GM15510 (cell line): ENCODE results near the gene CCPG1.

Experiments
- POLR2A ChIP-seq: IDR thresholded peaks from 3 replicates; pipeline ENCODE4 v1.6.1; 2011; ENCODE audit warnings: borderline replicate concordance; ENCODE audit not compliant: insufficient read length; ENCODE audit errors: extremely low read depth

CCPG1 gene, protein sequence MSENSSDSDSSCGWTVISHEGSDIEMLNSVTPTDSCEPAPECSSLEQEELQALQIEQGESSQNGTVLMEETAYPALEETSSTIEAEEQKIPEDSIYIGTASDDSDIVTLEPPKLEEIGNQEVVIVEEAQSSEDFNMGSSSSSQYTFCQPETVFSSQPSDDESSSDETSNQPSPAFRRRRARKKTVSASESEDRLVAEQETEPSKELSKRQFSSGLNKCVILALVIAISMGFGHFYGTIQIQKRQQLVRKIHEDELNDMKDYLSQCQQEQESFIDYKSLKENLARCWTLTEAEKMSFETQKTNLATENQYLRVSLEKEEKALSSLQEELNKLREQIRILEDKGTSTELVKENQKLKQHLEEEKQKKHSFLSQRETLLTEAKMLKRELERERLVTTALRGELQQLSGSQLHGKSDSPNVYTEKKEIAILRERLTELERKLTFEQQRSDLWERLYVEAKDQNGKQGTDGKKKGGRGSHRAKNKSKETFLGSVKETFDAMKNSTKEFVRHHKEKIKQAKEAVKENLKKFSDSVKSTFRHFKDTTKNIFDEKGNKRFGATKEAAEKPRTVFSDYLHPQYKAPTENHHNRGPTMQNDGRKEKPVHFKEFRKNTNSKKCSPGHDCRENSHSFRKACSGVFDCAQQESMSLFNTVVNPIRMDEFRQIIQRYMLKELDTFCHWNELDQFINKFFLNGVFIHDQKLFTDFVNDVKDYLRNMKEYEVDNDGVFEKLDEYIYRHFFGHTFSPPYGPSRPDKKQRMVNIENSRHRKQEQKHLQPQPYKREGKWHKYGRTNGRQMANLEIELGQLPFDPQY

DNA sequence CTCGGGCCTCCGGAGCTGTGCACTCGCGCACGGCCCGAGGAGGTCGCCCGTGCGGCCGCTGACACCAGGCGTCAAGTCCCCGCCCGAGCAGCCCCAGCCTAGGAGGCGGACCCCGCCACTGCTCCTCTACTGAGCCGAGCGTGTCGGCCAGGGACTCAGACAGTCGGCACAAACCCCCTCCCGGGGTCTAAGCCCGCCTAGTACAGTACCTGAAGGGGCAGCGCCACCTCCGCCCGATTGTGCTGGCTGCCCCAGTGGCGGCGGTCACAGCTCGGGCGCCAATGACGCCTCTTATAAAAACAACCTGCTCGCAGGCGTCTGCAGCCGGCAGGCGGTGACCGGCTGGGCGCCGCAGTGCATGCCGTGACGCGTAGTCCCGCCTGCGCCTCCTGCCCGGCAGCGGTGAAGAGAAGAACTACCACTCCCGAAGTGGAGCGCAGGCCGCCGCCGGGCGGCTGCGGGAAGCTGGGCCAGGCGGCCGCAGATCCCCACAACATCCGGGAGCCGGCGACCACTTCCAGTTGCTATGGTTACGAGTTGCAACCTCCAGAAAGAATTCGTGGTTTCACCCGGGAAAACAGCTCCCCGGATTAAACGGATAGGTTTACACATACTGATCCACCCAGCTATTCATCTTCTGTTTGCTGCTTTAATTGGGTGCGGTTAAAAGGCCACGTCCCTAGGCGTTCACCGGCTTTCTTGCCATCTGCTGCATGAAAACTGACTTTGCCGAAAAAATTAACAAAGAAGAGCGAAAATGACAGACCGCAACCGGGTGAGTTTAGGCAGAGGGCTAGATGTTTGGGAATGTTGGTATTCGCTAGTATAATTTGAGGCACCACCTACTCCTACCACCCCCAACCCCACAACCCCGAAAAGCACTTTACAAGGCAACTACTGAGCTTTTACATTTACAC is at the start of gene CCPG1, which contains the start of gene PIERCE2:
Gene CCPG1 (minus strand): TSS at position 348 of the 917 bp plus-strand sequence. CDS start 18,935 bp downstream, outside the sequence.
Gene PIERCE2 (plus strand): TSS at position 484 of the 917 bp plus-strand sequence. CDS start 274 bp downstream, at position 758.
- peak; percentile 84 for TF ChIP-seq POLR2A

DNA sequence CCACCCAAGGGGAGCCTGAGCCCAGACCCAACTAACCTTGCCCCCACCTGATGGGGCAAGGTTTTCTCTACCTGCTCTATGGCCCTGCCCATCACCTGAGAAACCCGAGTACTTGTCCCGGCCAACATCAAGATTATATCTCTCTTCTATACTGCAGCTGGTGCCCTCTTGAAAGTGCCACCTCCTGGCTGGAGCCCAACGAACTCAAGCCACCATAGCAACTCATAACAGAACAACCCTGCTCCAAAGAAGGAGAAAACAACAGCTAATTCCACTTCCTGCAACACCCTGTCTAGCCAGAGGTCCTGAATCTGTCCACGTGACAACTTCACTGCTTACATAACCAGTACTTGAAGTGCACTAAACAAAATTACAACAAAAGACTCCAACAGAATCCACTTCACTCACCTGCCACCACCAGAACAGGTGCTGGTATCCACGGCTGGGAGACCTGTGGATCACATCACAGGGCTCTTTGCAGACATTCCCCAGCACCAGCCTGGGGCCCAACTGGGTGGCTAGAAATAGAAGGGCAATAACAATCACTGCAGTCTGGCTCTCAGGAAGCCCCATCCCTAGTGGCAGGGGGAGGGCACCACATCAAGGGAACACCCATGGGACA is 49.4 kb upstream of the CCPG1 start:
- no peak for TF ChIP-seq POLR2A

DNA sequence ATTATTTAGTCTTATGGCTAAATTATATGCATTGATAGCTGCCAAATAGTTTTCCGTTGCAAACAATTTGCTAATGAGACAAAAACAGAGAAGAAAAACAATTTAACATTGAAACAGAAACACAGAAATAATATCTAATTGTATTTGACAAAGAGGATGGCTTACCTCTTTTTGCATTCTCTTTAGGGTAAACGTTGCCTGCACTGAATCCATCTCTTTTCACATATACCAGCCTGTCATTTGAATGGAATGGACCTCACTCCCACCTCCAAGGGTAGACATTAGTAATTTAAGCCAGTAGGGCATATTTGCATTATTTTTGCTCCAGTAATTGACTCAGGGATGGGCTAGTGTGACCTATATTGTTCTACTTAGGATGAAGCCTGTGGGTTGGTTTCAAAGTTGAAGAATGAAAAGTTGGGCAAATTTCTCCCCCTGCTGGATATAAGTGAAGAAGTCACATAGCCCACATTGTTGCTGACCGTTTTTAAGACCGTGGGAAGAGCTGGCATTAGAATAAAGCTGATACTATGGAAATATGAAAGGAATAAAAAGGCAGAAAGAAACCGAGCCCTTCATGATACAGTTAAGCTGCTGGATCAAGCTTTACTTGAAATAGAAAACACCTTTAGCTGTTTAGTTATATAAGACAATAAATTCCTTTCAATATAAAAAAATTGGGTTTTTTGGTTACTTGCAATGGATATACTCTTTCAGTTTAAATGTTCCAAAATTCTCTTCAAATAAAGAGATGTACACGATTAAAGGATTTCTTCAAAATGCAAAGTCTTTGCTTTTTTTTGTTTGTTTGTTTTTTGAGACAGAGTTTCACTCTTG is 27.0 kb upstream of the CCPG1 start:
- no peak for TF ChIP-seq POLR2A

DNA sequence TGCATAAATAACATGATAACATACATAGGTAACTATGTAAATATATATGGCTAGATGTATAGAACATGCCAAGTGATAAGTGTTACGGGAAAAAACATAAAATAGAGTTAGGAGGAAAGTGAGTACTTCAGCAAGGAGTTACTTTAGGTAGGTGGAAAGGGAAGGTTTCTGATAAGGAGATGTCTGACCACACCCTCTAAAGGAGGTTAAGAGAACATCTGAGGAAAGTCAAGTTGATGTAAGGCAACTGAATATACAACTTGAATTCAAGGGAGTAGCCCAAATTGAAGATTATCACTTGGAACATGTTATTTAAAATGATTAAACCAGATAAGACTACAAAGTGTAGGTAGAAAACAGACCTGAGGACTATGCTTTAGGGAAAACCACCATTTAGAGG is 13.9 kb upstream of the CCPG1 start:
- TF ChIP-seq POLR2A: no peak

DNA sequence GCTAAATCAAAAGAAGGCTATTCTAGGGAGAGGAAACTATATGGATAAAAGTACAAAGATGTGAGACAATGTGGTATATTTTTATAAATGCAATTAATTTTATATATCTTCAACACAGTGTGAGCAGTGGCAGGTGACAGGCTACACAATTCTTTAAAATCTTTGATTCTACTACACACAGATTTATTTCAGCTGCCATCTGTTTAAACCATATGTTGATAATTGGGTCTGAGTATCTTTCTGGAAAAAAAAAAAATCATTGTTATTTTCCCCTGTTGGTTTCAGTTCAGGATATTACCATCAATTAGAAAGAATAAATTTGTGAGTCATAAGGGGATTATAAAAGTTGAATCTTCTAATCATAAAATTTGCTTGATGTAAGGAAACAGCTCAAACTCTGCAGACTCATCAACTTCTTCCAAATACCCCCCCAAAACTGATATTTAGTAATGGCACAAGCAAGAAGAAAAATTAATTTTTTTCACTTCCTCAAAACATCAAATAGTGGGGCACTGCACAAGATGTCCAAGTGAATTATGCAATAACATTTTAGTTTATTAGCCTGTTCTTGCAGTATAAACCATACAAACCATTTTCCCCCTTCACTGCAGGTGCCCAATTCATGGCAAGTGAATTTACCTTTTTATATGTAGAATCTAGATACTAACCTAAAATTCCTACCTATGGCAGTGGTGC is 12.2 kb upstream of the CCPG1 start:
- TF ChIP-seq POLR2A: no peak

DNA sequence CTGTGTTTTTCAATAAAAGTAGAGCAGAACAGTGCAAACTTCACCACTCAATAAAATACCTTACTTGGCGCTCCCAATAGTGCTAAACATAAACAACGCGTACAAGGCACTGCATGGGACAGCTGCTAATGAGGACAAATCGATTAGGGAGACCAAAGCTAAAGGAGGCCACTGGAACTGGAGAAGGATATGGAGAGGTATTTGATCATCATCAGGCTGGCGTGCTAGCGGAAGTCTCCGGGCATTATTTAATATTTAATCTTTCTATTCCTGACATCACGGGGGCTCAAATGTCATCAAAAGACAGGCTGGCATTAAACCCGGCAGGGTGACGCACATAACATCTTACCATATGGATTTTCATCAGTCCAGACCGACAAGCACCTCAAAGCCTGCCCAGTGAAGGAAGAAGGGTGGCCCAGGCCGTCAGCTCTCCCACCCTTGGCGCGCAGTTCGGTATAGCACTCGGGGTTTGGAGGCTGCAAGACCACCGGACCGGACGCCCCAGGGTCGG is 604 bp downstream of the CCPG1 start:
- TF ChIP-seq POLR2A: no peak

DNA sequence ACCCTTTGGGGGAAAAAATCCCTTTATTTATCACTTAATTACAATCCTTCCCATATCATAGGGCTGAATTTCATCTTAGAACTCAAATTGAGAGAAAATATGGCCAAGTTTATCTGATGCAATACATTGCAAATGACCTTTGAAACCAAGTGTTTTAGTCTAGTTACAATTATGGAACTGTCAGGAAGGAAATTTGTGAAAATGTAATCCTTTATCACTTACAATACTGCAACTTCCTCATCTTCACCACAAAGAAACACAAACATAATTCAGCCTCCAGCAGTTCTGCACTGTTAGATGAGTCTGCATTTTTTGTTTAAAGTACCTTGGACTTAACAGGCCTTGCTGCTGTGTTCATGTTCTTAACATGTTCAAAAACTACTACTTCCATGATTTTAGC is 4.6 kb downstream of the CCPG1 start:
- TF ChIP-seq POLR2A: no peak

DNA sequence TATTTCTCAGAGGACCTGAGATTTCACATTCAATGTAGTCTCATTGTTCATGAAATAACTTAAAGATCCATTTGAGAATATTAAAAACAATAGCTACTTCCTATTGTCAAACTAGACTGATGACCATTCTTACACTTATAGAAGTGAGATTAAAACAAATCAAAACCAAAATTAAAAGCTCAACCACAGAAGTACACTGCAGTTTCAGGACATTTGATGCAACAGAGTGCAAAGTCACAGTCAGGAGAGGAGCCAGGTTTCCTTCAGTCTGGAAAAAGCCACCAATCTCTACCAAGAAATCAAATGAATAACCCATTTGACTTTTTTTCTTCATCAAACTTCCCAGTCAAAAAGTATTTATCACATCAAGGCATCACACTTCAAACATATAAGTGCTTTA is 5.5 kb downstream of the CCPG1 start:
- TF ChIP-seq POLR2A: no peak

DNA sequence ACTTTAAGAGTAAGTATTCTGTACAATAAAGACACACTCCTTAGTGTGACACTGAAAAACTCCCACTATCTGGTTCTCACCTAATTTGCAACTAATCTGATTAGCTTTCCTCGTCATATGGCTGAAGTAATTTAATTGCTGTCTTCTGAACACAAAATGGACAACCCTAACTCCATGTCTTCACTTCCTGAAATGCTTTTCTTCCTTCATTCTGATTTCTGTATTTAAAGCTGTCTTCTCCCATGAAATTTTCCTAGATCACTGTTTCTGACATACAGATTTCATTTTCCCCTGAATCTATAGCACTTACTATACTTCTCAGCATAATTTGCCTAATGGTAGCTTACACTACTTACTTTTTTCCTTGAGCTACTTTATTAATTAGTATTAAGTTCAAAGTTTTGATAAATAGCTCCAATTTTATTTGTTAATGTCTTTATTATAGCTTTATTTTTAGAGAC is 6.3 kb downstream of the CCPG1 start:
- no peak for TF ChIP-seq POLR2A

DNA sequence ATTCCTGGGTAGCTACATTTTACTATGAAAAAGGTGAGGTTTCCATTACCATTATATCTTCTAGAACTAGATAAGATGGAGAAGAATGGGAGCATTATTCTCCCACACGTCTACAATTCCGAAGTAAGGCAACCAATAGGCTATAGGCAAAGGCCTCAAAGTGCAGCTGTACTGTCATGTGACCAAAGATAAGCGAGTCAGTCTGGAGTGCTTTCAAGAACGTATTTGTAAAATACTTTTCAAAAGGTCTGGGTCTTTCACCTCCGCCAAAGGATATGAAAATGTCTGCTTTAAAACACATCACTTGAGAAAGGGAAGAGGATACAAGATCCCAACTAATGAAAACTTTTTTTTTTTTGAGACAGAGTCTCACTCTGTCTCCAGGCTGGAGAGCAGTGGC is 9.9 kb downstream of the CCPG1 start:
- no peak for TF ChIP-seq POLR2A

DNA sequence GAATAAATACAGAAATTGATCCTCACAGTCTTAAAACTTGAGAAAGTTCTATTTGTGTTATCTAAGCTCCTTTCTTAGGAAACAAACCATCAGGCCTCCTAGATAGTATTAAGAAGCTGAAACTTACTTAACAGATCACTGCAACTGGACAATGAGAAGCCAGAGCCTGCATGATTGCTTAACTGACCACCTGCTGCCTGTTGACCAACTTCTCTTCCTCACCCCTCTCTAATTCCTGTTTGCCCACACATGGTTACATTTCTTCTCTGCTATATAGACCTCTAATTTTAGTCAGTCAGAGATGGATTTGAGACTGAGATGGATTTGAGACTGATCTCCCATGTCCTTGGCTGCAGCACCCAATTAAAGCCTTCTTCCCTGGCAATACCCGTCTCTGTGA is 13.5 kb downstream of the CCPG1 start:
- no peak for TF ChIP-seq POLR2A

DNA sequence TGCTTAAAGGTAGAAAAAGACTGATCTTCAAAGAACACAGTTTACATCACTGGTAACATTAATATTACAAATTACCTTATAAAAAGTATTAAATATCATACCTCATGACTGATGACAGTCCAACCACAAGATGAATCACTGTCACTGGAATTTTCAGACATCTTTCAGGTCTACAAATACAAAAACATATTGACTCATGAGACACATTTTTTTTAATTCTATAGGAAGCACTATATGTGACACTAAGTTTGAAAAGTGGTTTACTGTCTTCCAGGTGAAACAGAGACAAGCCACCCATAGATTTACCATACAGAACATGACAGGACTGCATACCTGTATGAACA is 18.9 kb downstream of the CCPG1 start:
- TF ChIP-seq POLR2A: no peak
